Measurements from ENCODE around the gene RAB3GAP1.
"Not testable (repeated sequence)": the region's sequence is repeated elsewhere in the genome, so short reads cannot be mapped to it uniquely, and the experiment has no call there.

The RAB3GAP1 gene

DNA sequence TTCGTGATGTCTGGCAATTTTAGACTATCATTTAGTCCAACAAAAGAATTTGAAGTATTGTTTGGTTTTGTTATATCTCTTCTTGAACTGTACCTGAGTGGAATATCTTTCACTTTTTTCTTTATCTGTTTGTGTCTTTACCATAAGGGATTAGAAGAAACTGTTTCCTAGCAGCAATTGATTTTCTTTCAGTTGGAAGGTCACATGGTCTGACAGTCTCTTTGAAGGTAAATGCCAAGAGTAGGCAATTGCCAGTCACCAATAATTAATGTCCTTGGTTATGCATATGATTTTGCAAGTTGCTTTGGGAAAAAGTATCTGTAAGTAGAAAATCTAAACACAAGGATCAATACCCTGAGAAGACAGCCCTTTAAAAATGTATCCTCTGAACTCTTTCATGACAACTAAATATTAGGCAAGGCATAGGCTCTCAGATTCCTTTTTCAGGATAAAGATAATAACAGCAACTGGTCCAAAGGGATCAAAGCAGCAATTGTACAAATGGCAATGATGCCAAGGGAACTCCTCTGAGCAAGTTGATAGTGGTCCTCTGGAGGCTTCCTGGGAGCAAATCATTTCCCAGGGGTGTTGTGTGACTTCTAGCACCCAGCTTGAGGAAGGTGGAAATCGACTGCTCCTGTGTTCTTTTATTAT lies 22.5 kb upstream of the RAB3GAP1 start:
- WGBS = 75% methylated on average over 2 of the region's 2 CpGs
- no peak overlapping the region for H3K4me3 ChIP-seq (ENCODE audit: low read length)
- H3K9me3 ChIP-seq (ENCODE audit: insufficient read depth, low read depth, low read length) = no peaks in the 10 kb centered on the region
- H3K9ac ChIP-seq (ENCODE audit: low read depth, low read length) = no peak overlapping the region
- no peaks in the 10 kb centered on the region for H3K27me3 ChIP-seq (ENCODE audit: insufficient read depth, low read length)
- no peaks in the 10 kb centered on the region for H3K36me3 ChIP-seq (ENCODE audit: insufficient read depth, low read length)
- no peak overlapping the region for H3K27ac ChIP-seq (ENCODE audit: low read depth, low read length)
- no peaks in the 10 kb centered on the region for H3K4me1 ChIP-seq (ENCODE audit: insufficient read depth, low read length)

DNA sequence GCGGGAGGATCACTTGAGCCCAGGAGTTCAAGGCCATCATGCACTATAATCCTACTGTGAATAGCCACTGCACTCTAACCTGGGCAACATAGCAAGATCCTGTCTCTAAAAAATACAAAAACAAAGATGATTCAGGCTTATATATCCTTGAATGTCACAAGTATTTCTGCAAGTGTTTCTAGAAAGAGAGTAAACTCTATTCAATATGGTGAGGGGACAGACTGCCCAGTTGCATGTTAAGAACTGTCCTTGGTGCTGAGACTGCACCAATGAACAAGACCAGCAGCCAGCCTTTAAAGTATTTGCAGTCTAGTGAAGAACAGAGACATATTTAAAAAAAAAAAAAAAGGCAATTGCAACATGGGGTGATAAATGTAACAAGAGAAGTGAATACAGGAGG lies 21.3 kb upstream of the RAB3GAP1 start:
- no peaks in the 10 kb centered on the region for H3K9me3 ChIP-seq (ENCODE audit: insufficient read depth, low read depth, low read length)
- H3K27me3 ChIP-seq (ENCODE audit: insufficient read depth, low read length) = no peaks in the 10 kb centered on the region
- H3K4me1 ChIP-seq (ENCODE audit: insufficient read depth, low read length) = no peaks in the 10 kb centered on the region
- H3K27ac ChIP-seq (ENCODE audit: low read depth, low read length) = no peak overlapping the region
- no peak overlapping the region for H3K4me3 ChIP-seq (ENCODE audit: low read length)
- no peak overlapping the region for H3K9ac ChIP-seq (ENCODE audit: low read depth, low read length)
- WGBS = 96% methylated on average over 1 of the region's 1 CpG
- H3K36me3 ChIP-seq (ENCODE audit: insufficient read depth, low read length) = no peaks in the 10 kb centered on the region

GRCh38 chr2:135033216-135033615 lies 18.9 kb upstream of the RAB3GAP1 start:
- H3K4me3 ChIP-seq (ENCODE audit: low read length); H3K27me3 ChIP-seq (ENCODE audit: insufficient read depth, low read length); H3K27ac ChIP-seq (ENCODE audit: low read depth, low read length); H3K9me3 ChIP-seq (ENCODE audit: insufficient read depth, low read depth, low read length); H3K4me1 ChIP-seq (ENCODE audit: insufficient read depth, low read length); H3K9ac ChIP-seq (ENCODE audit: low read depth, low read length); H3K36me3 ChIP-seq (ENCODE audit: insufficient read depth, low read length): not testable (repeated sequence)
- 94% methylated on average over 13 of the region's 33 CpGs for WGBS

DNA sequence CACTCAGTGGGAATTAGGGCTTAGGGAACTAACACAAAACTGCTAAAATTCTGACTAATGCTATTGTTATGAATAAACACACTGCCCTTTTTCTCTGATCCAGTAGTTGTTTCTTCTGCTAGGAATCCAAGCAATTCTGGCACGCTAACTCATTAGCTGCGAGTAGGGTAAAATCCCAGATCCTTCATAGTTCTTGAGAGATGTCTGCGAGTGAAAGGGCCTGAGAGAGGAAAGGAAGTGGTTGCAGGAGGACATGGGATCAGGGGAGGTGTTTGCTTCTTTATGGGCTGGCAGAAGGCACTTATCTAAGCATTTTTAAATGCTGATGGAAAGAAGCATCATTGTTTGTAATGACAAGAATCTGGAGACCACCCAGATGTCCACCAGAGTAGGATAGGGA lies 14.3 kb upstream of the RAB3GAP1 start:
- no peaks in the 10 kb centered on the region for H3K36me3 ChIP-seq (ENCODE audit: insufficient read depth, low read length)
- H3K4me1 ChIP-seq (ENCODE audit: insufficient read depth, low read length) = no peaks in the 10 kb centered on the region
- 92% methylated on average over 3 of the region's 3 CpGs for WGBS

DNA sequence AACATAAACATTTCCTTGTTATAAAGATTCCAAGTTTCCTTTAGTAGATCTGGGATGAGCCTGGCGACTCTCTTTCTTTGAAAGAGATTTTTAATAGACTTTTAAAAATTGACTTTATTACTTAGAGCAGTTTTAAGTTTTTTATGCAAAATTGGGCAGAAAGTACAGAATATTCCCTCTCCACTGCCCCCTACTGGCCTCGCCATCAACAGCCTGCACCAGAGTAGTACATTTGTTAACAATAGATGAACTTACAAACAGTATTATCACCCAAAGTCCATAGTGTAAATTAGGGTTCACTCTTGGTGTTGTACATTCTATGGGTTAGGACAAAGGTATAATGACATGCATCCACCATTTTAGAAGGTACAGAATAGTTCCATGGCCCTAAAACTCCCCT lies 8.7 kb upstream of the RAB3GAP1 start:
- no peak overlapping the region for H3K9ac ChIP-seq (ENCODE audit: low read depth, low read length)
- H3K4me1 ChIP-seq (ENCODE audit: insufficient read depth, low read length) = no peaks in the 10 kb centered on the region
- H3K36me3 ChIP-seq (ENCODE audit: insufficient read depth, low read length) = no peaks in the 10 kb centered on the region
- WGBS = no CpG with 5 or more reads among the region's 2 CpGs
- no peaks in the 10 kb centered on the region for H3K27me3 ChIP-seq (ENCODE audit: insufficient read depth, low read length)
- H3K27ac ChIP-seq (ENCODE audit: low read depth, low read length) = no peak overlapping the region
- H3K9me3 ChIP-seq (ENCODE audit: insufficient read depth, low read depth, low read length) = no peaks in the 10 kb centered on the region
- no peak overlapping the region for H3K4me3 ChIP-seq (ENCODE audit: low read length)

More for the DNA sequence above, 14.3 kb upstream of the RAB3GAP1 start:
- Histone ChIP-seq H3K27me3 (ENCODE audit: insufficient read depth, low read length) (no peaks in the 10 kb centered on the region), H3K9me3 (ENCODE audit: insufficient read depth, low read depth, low read length) (no peaks in the 10 kb centered on the region), H3K9ac (ENCODE audit: low read depth, low read length) (no peak overlapping the region), H3K27ac (ENCODE audit: low read depth, low read length) (no peak overlapping the region), H3K4me3 (ENCODE audit: low read length) (no peak overlapping the region)

- Histone ChIP-seq H3K9ac (ENCODE audit: low read depth, low read length) (no peak within 1 kb of the TSS), H3K27ac (ENCODE audit: low read depth, low read length) (no peak within 1 kb of the TSS), H3K36me3 (ENCODE audit: insufficient read depth, low read length) (no peaks in the 10 kb centered on the region), H3K4me1 (ENCODE audit: insufficient read depth, low read length) (0 out of 2 replicates have a peak, but pooled peaks cover 3% of the 10 kb centered on the region), H3K9me3 (ENCODE audit: insufficient read depth, low read depth, low read length) (no peaks in the 10 kb centered on the region), H3K27me3 (ENCODE audit: insufficient read depth, low read length) (no peaks in the 10 kb centered on the region), H3K4me3 (ENCODE audit: low read length) (no peak within 1 kb of the TSS)
Observed at GRCh38 chr2:135047300-135047699, 4.8 kb upstream of the RAB3GAP1 start, which contains the start of gene MAP3K19. TSS of gene MAP3K19 (minus strand) at chr2:135047447. CDS start at chr2:135024647, 22,800 bp downstream.

DNA sequence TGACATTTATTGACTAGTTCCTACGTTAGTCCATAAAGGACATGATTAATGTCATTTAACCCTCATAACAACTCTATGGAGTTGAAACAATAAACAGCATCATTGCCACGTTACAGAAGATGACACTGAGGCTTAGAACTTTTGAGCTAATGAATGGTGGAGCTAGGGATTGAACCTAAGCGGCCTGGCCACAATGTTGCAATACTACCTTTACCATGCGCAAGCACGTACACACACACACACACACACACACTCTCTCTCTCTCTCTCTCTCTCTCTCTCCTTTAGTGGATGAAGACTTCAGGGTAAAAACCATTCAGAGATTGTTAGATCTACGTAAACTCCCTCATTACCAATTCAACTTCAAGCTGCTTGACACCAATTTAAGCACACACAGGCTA lies 4.0 kb upstream of the RAB3GAP1 start:
- no peak overlapping the region for H3K9ac ChIP-seq (ENCODE audit: low read depth, low read length)
- no peaks in the 10 kb centered on the region for H3K9me3 ChIP-seq (ENCODE audit: insufficient read depth, low read depth, low read length)
- no peak overlapping the region for H3K4me3 ChIP-seq (ENCODE audit: low read length)
- no peak overlapping the region for H3K27ac ChIP-seq (ENCODE audit: low read depth, low read length)
- no peaks in the 10 kb centered on the region for H3K27me3 ChIP-seq (ENCODE audit: insufficient read depth, low read length)
- H3K36me3 ChIP-seq (ENCODE audit: insufficient read depth, low read length) = no peaks in the 10 kb centered on the region
- 0 out of 2 replicates have a peak, but pooled peaks cover 3% of the 10 kb centered on the region for H3K4me1 ChIP-seq (ENCODE audit: insufficient read depth, low read length)
- 99% methylated on average over 6 of the region's 6 CpGs for WGBS

DNA sequence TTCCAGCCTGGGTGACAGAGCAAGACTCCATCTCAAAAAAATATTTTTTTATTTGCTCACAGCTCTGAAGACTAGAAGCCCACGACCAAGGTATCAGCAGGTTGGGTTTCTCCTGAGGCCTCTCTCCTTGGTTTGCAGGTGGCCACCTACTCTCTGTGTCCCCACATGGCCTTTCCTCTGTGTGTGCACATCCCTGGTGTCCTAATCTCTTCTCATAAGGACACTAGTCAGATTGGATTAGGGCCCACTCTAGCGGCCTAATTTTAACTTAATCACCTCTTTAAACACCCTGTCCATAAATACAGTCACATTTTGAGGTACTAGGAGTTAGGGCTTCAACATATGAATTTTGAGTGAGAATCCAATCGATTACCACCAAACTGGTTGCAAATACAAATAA lies 2.0 kb upstream of the RAB3GAP1 start:
- H3K36me3 ChIP-seq (ENCODE audit: insufficient read depth, low read length) = 0 out of 2 replicates have a peak, but pooled peaks cover 3% of the 10 kb centered on the region

DNA sequence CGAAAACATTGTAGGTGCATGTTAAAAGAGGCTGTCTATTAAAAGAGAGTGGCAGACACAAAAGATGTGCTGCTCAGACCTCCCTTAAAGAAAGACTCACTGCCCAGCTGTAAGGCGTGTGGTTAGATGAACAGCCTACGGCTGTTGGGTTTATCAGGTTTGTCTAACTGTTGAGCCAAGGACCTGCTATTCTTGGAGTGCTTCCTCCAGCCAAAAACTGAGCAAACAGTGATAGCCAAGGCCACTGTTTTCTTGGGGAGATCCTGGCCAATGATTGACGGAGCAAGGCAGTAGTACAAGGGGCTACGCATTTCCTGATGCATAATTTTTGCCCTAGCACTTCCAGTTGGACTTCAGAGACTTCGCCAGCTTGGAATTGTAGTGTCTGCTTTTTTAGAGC lies 1.4 kb upstream of the RAB3GAP1 start:
- no peak overlapping the region for H3K27ac ChIP-seq (ENCODE audit: low read depth, low read length)
- 0 out of 2 replicates have a peak, but pooled peaks cover 7% of the 10 kb centered on the region for H3K36me3 ChIP-seq (ENCODE audit: insufficient read depth, low read length)
- H3K4me3 ChIP-seq (ENCODE audit: low read length) = no peak overlapping the region
- WGBS = 93% methylated on average over 6 of the region's 6 CpGs
- no peaks in the 10 kb centered on the region for H3K27me3 ChIP-seq (ENCODE audit: insufficient read depth, low read length)
- H3K9me3 ChIP-seq (ENCODE audit: insufficient read depth, low read depth, low read length) = no peaks in the 10 kb centered on the region
- peaks cover 6% of the 10 kb centered on the region; the same call in 1 of the 2 replicates for H3K4me1 ChIP-seq (ENCODE audit: insufficient read depth, low read length)
- no peak overlapping the region for H3K9ac ChIP-seq (ENCODE audit: low read depth, low read length)

More for the DNA sequence above, 2.0 kb upstream of the RAB3GAP1 start:
- Histone ChIP-seq H3K27me3 (ENCODE audit: insufficient read depth, low read length) (no peaks in the 10 kb centered on the region), H3K4me3 (ENCODE audit: low read length) (no peak overlapping the region), H3K9me3 (ENCODE audit: insufficient read depth, low read depth, low read length) (no peaks in the 10 kb centered on the region), H3K4me1 (ENCODE audit: insufficient read depth, low read length) (peaks cover 6% of the 10 kb centered on the region; the same call in 1 of the 2 replicates), H3K27ac (ENCODE audit: low read depth, low read length) (no peak overlapping the region), H3K9ac (ENCODE audit: low read depth, low read length) (no peak overlapping the region)
- WGBS = 90% methylated on average over 3 of the region's 3 CpGs

DNA sequence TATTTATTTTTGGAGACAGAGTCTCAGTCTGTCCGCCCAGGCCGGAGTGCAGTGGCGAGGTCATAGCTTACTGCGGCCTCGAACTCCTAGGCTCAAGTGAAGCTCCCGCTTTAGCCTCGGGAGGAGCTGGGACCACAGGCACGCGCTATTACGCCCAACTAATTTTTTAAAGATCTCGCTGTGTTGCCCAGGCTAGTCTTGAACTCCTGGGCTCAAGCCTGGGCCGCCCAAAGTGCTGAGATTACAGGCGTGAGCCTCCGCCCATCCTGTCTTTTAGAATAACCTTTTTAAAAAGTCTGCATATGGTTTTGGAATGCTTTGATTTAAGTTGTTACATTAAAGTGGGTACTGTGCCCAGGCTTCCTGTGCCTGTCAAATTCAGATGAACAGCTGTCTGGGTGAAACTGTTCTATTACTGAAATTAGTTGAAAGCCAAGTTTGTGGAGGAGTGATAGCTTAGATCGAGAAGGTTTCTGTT lies 944 bp downstream of the RAB3GAP1 start:
- Histone ChIP-seq H3K4me3 (ENCODE audit: low read length) (peak overlapping the region; percentile 96), H3K9ac (ENCODE audit: low read depth, low read length) (peak overlapping the region; percentile 97), H3K27ac (ENCODE audit: low read depth, low read length) (no peak overlapping the region), H3K9me3 (ENCODE audit: insufficient read depth, low read depth, low read length) (no peaks in the 10 kb centered on the region), H3K27me3 (ENCODE audit: insufficient read depth, low read length) (no peaks in the 10 kb centered on the region), H3K36me3 (ENCODE audit: insufficient read depth, low read length) (peaks cover 18% of the 10 kb centered on the region; the same call in 1 of the 2 replicates), H3K4me1 (ENCODE audit: insufficient read depth, low read length) (peaks cover 6% of the 10 kb centered on the region; the same call in 1 of the 2 replicates)
- 41% methylated on average over 15 of the region's 15 CpGs for WGBS

DNA sequence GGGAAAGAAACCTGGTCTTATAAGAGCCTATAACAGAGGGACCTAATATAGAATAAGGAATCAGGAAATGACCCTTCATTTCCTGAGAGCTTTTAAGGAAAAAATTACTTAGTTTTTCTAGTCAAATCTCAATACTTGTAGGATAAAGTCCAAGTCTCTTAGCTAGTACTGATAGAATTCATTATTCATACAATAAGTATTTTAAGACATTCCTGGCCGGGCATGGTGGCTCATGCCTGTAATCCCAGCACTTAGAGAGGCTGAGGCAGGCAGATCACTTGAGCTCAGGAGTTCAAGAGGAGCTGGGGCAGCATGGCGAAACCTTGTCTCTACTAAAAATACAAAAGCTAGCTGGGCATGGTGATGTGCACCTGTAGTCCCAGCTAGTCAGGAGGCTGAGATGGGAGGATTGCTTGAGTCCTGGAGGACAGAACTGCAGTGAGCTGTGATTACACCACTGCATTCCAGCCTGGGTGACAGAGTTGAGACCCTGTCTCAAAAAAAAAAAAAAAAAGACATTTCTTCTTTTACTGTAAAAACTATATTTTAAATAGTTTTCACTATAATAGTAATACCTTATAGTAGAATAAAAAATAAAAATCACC lies 3.2 kb downstream of the RAB3GAP1 start:
- Histone ChIP-seq H3K4me3 (ENCODE audit: low read length) (no peak overlapping the region), H3K9me3 (ENCODE audit: insufficient read depth, low read depth, low read length) (no peaks in the 10 kb centered on the region), H3K27me3 (ENCODE audit: insufficient read depth, low read length) (no peaks in the 10 kb centered on the region), H3K36me3 (ENCODE audit: insufficient read depth, low read length) (peaks cover 37% of the 10 kb centered on the region), H3K4me1 (ENCODE audit: insufficient read depth, low read length) (peaks cover 6% of the 10 kb centered on the region; the same call in 1 of the 2 replicates), H3K27ac (ENCODE audit: low read depth, low read length) (no peak overlapping the region), H3K9ac (ENCODE audit: low read depth, low read length) (no peak overlapping the region)
- WGBS = 98% methylated on average over 2 of the region's 2 CpGs

All from HUES64 (cell line).